ENCODE data around the gene SH3BP5. TPM values are rescaled to one million over a fixed set of nuclear protein-coding genes. Genes with fewer than 3 reads are reported as not detected.

Gene SH3BP5
- total RNA-seq, 1 donor from 2014 or later, result 24.0 TPM

DNA sequence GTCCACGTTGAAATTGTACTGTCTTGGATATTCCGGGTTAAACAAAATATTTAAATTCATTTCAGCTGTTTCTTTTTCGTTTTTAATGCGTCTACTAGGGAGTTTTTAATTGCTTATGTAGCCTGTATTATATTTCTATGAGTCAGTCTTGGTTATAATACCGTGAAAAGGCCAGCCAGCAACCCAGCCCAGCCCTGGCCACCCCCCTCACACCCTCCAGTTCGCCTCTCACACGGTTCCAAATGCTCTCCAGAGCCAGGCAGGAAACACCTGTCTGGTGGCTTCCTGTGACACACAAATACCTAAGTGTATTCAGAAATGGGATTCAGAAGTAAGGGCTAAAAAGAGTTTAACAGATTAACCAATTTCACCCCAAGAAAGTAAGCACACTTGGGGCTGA is 4.4 kb downstream of the SH3BP5 start:
- H3K9me3 ChIP-seq (ENCODE audit: control insufficient read depth in 3 of 3, low read length in 3 of 3), result no peaks in the 10 kb centered on the region
- no peaks in the 10 kb centered on the region for H3K27me3 ChIP-seq (ENCODE audit: control insufficient read depth in 3 of 3, insufficient read depth in 3 of 3, low read length in 3 of 3)
- H3K36me3 ChIP-seq (ENCODE audit: control insufficient read depth in 3 of 3, insufficient read depth in 3 of 3, low read length in 3 of 3), result peaks cover 0 to 3% (median 0%) of the 10 kb centered on the region in 3 donors
- H3K9ac ChIP-seq (ENCODE audit: low read depth in 1 of 3, low read length in 3 of 3), result peak overlapping the region in 2 of 3 donors; percentile 54 to 62
- H3K4me3 ChIP-seq (ENCODE audit: low read length in 3 of 3), result peak overlapping the region in 1 of 3 donors; percentile 32
- peak overlapping the region; percentile 86 for H3K27ac ChIP-seq (ENCODE audit: low read depth, low read length)
- H3K4me1 ChIP-seq (ENCODE audit: control insufficient read depth in 3 of 3, insufficient read depth in 3 of 3, low read length in 3 of 3), result peaks cover 73 to 84% (median 77%) of the 10 kb centered on the region in 3 donors

DNA sequence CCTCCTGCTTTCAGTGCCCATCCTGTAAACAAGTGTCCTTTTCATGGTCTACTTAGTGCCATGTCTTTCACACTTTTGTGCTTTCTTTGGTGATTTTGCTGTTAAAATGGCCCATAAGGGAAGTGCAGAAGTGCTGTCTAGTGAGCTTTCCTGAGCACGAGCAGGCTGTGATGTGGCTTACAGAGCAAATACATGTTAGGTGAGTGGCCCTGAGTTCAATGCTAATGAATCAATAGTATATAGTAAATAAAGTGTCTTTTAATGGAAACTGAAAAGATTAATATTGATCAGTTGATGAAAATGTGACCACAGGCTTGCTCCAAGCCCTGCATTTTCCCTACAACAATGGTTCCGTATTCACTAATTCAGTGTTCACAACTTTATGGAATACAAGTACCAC is 5.7 kb downstream of the SH3BP5 start:
- no peak overlapping the region for H3K4me3 ChIP-seq (ENCODE audit: low read length in 3 of 3)
- peak overlapping the region in 2 of 3 donors; percentile 0 to 32 for H3K9ac ChIP-seq (ENCODE audit: low read depth in 1 of 3, low read length in 3 of 3)
- no peaks in the 10 kb centered on the region for H3K9me3 ChIP-seq (ENCODE audit: control insufficient read depth in 3 of 3, low read length in 3 of 3)
- no peaks in the 10 kb centered on the region for H3K27me3 ChIP-seq (ENCODE audit: control insufficient read depth in 3 of 3, insufficient read depth in 3 of 3, low read length in 3 of 3)
- H3K27ac ChIP-seq (ENCODE audit: low read depth, low read length), result peak overlapping the region; percentile 86
- peaks cover 69 to 78% (median 75%) of the 10 kb centered on the region in 3 donors for H3K4me1 ChIP-seq (ENCODE audit: control insufficient read depth in 3 of 3, insufficient read depth in 3 of 3, low read length in 3 of 3)
- H3K36me3 ChIP-seq (ENCODE audit: control insufficient read depth in 3 of 3, insufficient read depth in 3 of 3, low read length in 3 of 3), result peaks cover 0 to 3% (median 0%) of the 10 kb centered on the region in 3 donors

- no peaks in the 10 kb centered on the region for H3K27me3 ChIP-seq (ENCODE audit: control insufficient read depth in 3 of 3, insufficient read depth in 3 of 3, low read length in 3 of 3)
- H3K4me3 ChIP-seq (ENCODE audit: low read length in 3 of 3), result peak overlapping the region in 1 of 3 donors; percentile 33
- H3K36me3 ChIP-seq (ENCODE audit: control insufficient read depth in 3 of 3, insufficient read depth in 3 of 3, low read length in 3 of 3), result peaks cover 0 to 3% (median 0%) of the 10 kb centered on the region in 3 donors
- peak overlapping the region in 2 of 3 donors; percentile 0 to 32 for H3K9ac ChIP-seq (ENCODE audit: low read depth in 1 of 3, low read length in 3 of 3)
- peaks cover 63 to 74% (median 68%) of the 10 kb centered on the region in 3 donors for H3K4me1 ChIP-seq (ENCODE audit: control insufficient read depth in 3 of 3, insufficient read depth in 3 of 3, low read length in 3 of 3)
- H3K9me3 ChIP-seq (ENCODE audit: control insufficient read depth in 3 of 3, low read length in 3 of 3), result no peaks in the 10 kb centered on the region
- H3K27ac ChIP-seq (ENCODE audit: low read depth, low read length), result peak overlapping the region; percentile 86
Observed at GRCh38 chr3:15326037-15326436, 6.3 kb downstream of the SH3BP5 start.

GRCh38 chr3:15325228-15325627 is 7.2 kb downstream of the SH3BP5 start:
- Histone ChIP-seq H3K9ac (ENCODE audit: low read depth in 1 of 3, low read length in 3 of 3) (peak overlapping the region in 2 of 3 donors; percentile 16 to 34), H3K4me1 (ENCODE audit: control insufficient read depth in 3 of 3, insufficient read depth in 3 of 3, low read length in 3 of 3) (peaks cover 67 to 81% (median 71%) of the 10 kb centered on the region in 3 donors), H3K9me3 (ENCODE audit: control insufficient read depth in 3 of 3, low read length in 3 of 3) (no peaks in the 10 kb centered on the region)

GRCh38 chr3:15324379-15324808 is 8.0 kb downstream of the SH3BP5 start:
- Histone ChIP-seq H3K27ac (ENCODE audit: low read depth, low read length) (peak overlapping the region; percentile 86), H3K36me3 (ENCODE audit: control insufficient read depth in 3 of 3, insufficient read depth in 3 of 3, low read length in 3 of 3) (peaks cover 0 to 3% (median 0%) of the 10 kb centered on the region in 3 donors)

More at GRCh38 chr3:15325228-15325627, 7.2 kb downstream of the SH3BP5 start:
- Histone ChIP-seq H3K27ac (ENCODE audit: low read depth, low read length) (peak overlapping the region; percentile 86), H3K4me3 (ENCODE audit: low read length in 3 of 3) (no peak overlapping the region), H3K36me3 (ENCODE audit: control insufficient read depth in 3 of 3, insufficient read depth in 3 of 3, low read length in 3 of 3) (peaks cover 0 to 3% (median 0%) of the 10 kb centered on the region in 3 donors), H3K27me3 (ENCODE audit: control insufficient read depth in 3 of 3, insufficient read depth in 3 of 3, low read length in 3 of 3) (no peaks in the 10 kb centered on the region)

GRCh38 chr3:15323063-15323462 is 9.3 kb downstream of the SH3BP5 start:
- H3K4me1 ChIP-seq (ENCODE audit: control insufficient read depth in 3 of 3, insufficient read depth in 3 of 3, low read length in 3 of 3), result peaks cover 50 to 81% (median 71%) of the 10 kb centered on the region in 3 donors
- H3K9me3 ChIP-seq (ENCODE audit: control insufficient read depth in 3 of 3, low read length in 3 of 3), result no peaks in the 10 kb centered on the region
- H3K27me3 ChIP-seq (ENCODE audit: control insufficient read depth in 3 of 3, insufficient read depth in 3 of 3, low read length in 3 of 3), result no peaks in the 10 kb centered on the region
- H3K27ac ChIP-seq (ENCODE audit: low read depth, low read length), result peak overlapping the region; percentile 86
- H3K36me3 ChIP-seq (ENCODE audit: control insufficient read depth in 3 of 3, insufficient read depth in 3 of 3, low read length in 3 of 3), result peaks cover 0 to 3% (median 0%) of the 10 kb centered on the region in 3 donors
- H3K4me3 ChIP-seq (ENCODE audit: low read length in 3 of 3), result no peak overlapping the region
- H3K9ac ChIP-seq (ENCODE audit: low read depth in 1 of 3, low read length in 3 of 3), result no peak overlapping the region

More at GRCh38 chr3:15324379-15324808, 8.0 kb downstream of the SH3BP5 start:
- Histone ChIP-seq H3K9me3 (ENCODE audit: control insufficient read depth in 3 of 3, low read length in 3 of 3) (no peaks in the 10 kb centered on the region), H3K27me3 (ENCODE audit: control insufficient read depth in 3 of 3, insufficient read depth in 3 of 3, low read length in 3 of 3) (no peaks in the 10 kb centered on the region), H3K4me3 (ENCODE audit: low read length in 3 of 3) (no peak overlapping the region), H3K4me1 (ENCODE audit: control insufficient read depth in 3 of 3, insufficient read depth in 3 of 3, low read length in 3 of 3) (peaks cover 63 to 81% (median 71%) of the 10 kb centered on the region in 3 donors), H3K9ac (ENCODE audit: low read depth in 1 of 3, low read length in 3 of 3) (peak overlapping the region in 2 of 3 donors; percentile 34 to 64)

- no peak overlapping the region for H3K4me3 ChIP-seq (ENCODE audit: low read length in 3 of 3)
- H3K9me3 ChIP-seq (ENCODE audit: control insufficient read depth in 3 of 3, low read length in 3 of 3), result no peaks in the 10 kb centered on the region
- no peaks in the 10 kb centered on the region for H3K36me3 ChIP-seq (ENCODE audit: control insufficient read depth in 3 of 3, insufficient read depth in 3 of 3, low read length in 3 of 3)
- peaks cover 41 to 81% (median 70%) of the 10 kb centered on the region in 3 donors for H3K4me1 ChIP-seq (ENCODE audit: control insufficient read depth in 3 of 3, insufficient read depth in 3 of 3, low read length in 3 of 3)
- no peaks in the 10 kb centered on the region for H3K27me3 ChIP-seq (ENCODE audit: control insufficient read depth in 3 of 3, insufficient read depth in 3 of 3, low read length in 3 of 3)
- H3K9ac ChIP-seq (ENCODE audit: low read depth in 1 of 3, low read length in 3 of 3), result no peak overlapping the region
- peak overlapping the region; percentile 98 for H3K27ac ChIP-seq (ENCODE audit: low read depth, low read length)
Observed at GRCh38 chr3:15321349-15321748, 11.0 kb downstream of the SH3BP5 start.

DNA sequence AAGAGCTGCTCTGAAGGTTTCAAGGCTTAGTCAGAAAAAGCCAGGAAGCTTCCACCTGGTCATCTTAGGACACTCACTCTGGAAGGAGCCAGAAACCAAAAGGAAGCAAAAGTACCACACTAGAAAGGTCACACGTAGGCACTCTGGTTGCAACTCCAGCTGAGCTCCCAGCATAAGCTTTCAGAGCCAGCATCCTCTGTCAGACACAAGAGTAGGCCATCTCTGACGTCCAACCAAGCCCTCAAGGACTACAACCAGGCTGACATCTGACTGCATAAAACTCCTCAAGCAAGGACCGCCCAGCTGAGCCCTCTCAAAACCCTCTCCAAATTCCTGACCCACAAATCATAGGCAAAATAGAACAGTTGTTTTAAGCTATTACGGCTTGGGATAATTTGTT is 12.8 kb downstream of the SH3BP5 start:
- Histone ChIP-seq H3K4me3 (ENCODE audit: low read length in 3 of 3) (peak overlapping the region in 1 of 3 donors; percentile 34), H3K27ac (ENCODE audit: low read depth, low read length) (peak overlapping the region; percentile 98), H3K27me3 (ENCODE audit: control insufficient read depth in 3 of 3, insufficient read depth in 3 of 3, low read length in 3 of 3) (no peaks in the 10 kb centered on the region), H3K4me1 (ENCODE audit: control insufficient read depth in 3 of 3, insufficient read depth in 3 of 3, low read length in 3 of 3) (peaks cover 36 to 79% (median 64%) of the 10 kb centered on the region in 3 donors), H3K9ac (ENCODE audit: low read depth in 1 of 3, low read length in 3 of 3) (peak overlapping the region in 2 of 3 donors; percentile 1 to 34), H3K36me3 (ENCODE audit: control insufficient read depth in 3 of 3, insufficient read depth in 3 of 3, low read length in 3 of 3) (no peaks in the 10 kb centered on the region), H3K9me3 (ENCODE audit: control insufficient read depth in 3 of 3, low read length in 3 of 3) (no peaks in the 10 kb centered on the region)

- Histone ChIP-seq H3K27ac (ENCODE audit: low read depth, low read length) (peak overlapping the region; percentile 98), H3K9ac (ENCODE audit: low read depth in 1 of 3, low read length in 3 of 3) (peak overlapping the region in 2 of 3 donors; percentile 1 to 34), H3K4me1 (ENCODE audit: control insufficient read depth in 3 of 3, insufficient read depth in 3 of 3, low read length in 3 of 3) (peaks cover 36 to 79% (median 64%) of the 10 kb centered on the region in 3 donors), H3K4me3 (ENCODE audit: low read length in 3 of 3) (peak overlapping the region in 1 of 3 donors; percentile 34), H3K36me3 (ENCODE audit: control insufficient read depth in 3 of 3, insufficient read depth in 3 of 3, low read length in 3 of 3) (no peaks in the 10 kb centered on the region), H3K27me3 (ENCODE audit: control insufficient read depth in 3 of 3, insufficient read depth in 3 of 3, low read length in 3 of 3) (no peaks in the 10 kb centered on the region), H3K9me3 (ENCODE audit: control insufficient read depth in 3 of 3, low read length in 3 of 3) (no peaks in the 10 kb centered on the region)
Observed at GRCh38 chr3:15319136-15319535, 13.2 kb downstream of the SH3BP5 start.

DNA sequence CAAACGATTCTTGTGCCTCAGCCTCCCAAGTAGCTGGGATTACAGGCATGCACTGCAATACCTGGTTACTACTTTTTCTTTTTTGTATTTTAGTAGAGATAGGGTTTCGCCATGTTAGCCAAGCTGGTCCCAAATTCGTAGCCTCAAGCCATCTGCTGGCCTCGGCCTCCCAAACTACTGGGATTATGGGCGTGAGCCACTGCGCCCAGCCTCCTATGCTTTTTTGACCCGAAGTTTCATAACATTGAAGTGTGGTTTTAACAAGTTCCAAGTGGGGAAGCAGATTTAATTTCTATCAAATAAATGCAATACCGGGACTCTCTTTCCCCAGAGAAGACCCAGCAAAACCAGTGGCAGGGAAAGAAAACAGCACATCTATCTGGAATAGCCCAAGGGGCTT is 13.7 kb downstream of the SH3BP5 start:
- Histone ChIP-seq H3K36me3 (ENCODE audit: control insufficient read depth in 3 of 3, insufficient read depth in 3 of 3, low read length in 3 of 3) (no peaks in the 10 kb centered on the region), H3K27ac (ENCODE audit: low read depth, low read length) (peak overlapping the region; percentile 98), H3K4me1 (ENCODE audit: control insufficient read depth in 3 of 3, insufficient read depth in 3 of 3, low read length in 3 of 3) (peaks cover 32 to 79% (median 64%) of the 10 kb centered on the region in 3 donors), H3K9ac (ENCODE audit: low read depth in 1 of 3, low read length in 3 of 3) (no peak overlapping the region), H3K27me3 (ENCODE audit: control insufficient read depth in 3 of 3, insufficient read depth in 3 of 3, low read length in 3 of 3) (no peaks in the 10 kb centered on the region), H3K9me3 (ENCODE audit: control insufficient read depth in 3 of 3, low read length in 3 of 3) (no peaks in the 10 kb centered on the region), H3K4me3 (ENCODE audit: low read length in 3 of 3) (no peak overlapping the region)

All from skeletal muscle tissue (tissue), 4 donors.